ENCODE results near the gene DDX43.

DNA sequence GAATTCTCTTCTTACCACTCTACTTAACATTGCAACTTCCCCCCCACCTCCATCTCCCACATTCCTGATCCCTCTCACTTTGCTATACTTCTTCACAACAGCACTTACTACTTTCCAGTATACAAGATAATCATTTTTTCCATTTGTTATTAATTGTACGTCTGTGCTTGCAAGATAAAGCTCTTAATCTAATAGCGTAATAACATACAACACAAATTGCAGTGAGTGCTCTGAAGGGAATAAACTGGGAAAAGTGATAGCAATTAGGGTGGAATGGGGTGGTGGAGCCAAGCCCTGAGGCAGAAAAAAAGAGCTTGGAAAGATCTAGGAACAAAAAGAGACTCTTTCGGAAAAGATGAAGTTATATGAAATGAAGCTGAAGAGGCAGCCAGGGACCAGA lies 48.9 kb downstream of the DDX43 start:
- TF ChIP-seq, protein P1, sequence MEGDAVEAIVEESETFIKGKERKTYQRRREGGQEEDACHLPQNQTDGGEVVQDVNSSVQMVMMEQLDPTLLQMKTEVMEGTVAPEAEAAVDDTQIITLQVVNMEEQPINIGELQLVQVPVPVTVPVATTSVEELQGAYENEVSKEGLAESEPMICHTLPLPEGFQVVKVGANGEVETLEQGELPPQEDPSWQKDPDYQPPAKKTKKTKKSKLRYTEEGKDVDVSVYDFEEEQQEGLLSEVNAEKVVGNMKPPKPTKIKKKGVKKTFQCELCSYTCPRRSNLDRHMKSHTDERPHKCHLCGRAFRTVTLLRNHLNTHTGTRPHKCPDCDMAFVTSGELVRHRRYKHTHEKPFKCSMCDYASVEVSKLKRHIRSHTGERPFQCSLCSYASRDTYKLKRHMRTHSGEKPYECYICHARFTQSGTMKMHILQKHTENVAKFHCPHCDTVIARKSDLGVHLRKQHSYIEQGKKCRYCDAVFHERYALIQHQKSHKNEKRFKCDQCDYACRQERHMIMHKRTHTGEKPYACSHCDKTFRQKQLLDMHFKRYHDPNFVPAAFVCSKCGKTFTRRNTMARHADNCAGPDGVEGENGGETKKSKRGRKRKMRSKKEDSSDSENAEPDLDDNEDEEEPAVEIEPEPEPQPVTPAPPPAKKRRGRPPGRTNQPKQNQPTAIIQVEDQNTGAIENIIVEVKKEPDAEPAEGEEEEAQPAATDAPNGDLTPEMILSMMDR (IDR thresholded peaks at IDR 0.05) = no peak
- TF ChIP-seq EP300 (IDR thresholded peaks at IDR 0.05) (no peak), POLR2A (IDR thresholded peaks at IDR 0.05) (no peak)

Data from ovary (tissue), 3 donors.